B cell (primary cell): ENCODE measurements around the gene SLC12A7.

Source experiments
- CTCF ChIP-seq: fragments of 200-600 bp; IDR thresholded peaks from one replicate; pipeline ENCODE4 v1.8.0; 2022; ENCODE audit warnings: antibody characterized with exemption, mild to moderate bottlenecking
- EZH2 ChIP-seq: IDR thresholded peaks from 2 replicates; pipeline ENCODE4 v1.6.1; 2012; ENCODE audit warnings: borderline replicate concordance, low read depth, mild to moderate bottlenecking, moderate library complexity, low read length; ENCODE audit not compliant: insufficient read depth, poor library complexity, severe bottlenecking

- no peak for TF ChIP-seq CTCF
- no peak for TF ChIP-seq EZH2
Measured at GRCh38 chr5:1078851-1079250, 33.0 kb downstream of the SLC12A7 start.
